ENCODE data around the gene VWDE. TPM values are rescaled to one million over a fixed set of nuclear protein-coding genes. Genes with fewer than 3 reads are reported as not detected.

VWDE gene
- total and polyA plus RNA-seq, 10 donors = 0.13 to 0.97 (median 0.60) TPM; not detected in 3

DNA sequence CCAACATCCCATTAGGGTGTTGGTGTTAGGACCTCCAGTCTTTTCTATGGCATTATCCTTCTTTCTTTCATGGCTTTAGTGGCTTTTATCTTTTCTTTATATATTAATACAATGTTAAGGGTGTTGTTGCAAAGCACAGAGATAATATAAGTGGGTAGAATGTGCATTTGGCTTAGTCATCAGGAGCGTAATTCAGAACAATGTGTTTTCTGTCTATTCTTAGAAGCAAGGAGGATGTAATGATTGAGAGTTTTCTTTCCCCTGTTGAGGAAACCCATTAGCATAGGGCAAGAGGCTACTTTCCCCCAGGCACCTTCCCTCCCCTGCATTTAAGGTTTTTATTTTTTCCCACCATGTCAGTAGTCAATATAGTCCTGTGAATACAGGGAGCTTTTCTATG lies 112.9 kb downstream of the VWDE start:
- WGBS, 5 donors = 76 to 94% (median 89%) methylated on average over 1 of the region's 1 CpG
- Histone ChIP-seq H3K4me3 (no peak overlapping the region), H3K9me3 (peaks cover 0 to 33% (median 27%) of the 10 kb centered on the region in 8 donors), H3K27me3 (replicated peaks in 1 of 7) (peaks cover 0 to 5% (median 0%) of the 10 kb centered on the region in 7 donors), H3K27ac (no peak overlapping the region), H3K4me1 (no peaks in the 10 kb centered on the region), H3K36me3 (no peaks in the 10 kb centered on the region)
- DNase-seq = no peak
- intact Hi-C loops (cut with DNase I; ENCODE audit: low total_unique reads) = no loop called here
- TF ChIP-seq, protein P1, sequence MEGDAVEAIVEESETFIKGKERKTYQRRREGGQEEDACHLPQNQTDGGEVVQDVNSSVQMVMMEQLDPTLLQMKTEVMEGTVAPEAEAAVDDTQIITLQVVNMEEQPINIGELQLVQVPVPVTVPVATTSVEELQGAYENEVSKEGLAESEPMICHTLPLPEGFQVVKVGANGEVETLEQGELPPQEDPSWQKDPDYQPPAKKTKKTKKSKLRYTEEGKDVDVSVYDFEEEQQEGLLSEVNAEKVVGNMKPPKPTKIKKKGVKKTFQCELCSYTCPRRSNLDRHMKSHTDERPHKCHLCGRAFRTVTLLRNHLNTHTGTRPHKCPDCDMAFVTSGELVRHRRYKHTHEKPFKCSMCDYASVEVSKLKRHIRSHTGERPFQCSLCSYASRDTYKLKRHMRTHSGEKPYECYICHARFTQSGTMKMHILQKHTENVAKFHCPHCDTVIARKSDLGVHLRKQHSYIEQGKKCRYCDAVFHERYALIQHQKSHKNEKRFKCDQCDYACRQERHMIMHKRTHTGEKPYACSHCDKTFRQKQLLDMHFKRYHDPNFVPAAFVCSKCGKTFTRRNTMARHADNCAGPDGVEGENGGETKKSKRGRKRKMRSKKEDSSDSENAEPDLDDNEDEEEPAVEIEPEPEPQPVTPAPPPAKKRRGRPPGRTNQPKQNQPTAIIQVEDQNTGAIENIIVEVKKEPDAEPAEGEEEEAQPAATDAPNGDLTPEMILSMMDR (IDR thresholded peaks at IDR 0.05 in 8 of 11, conservative IDR thresholded peaks at IDR 0.05 in 3 of 11) = no peak
- TF ChIP-seq POLR2AphosphoS5 (IDR thresholded peaks at IDR 0.05) = no peak
- no peak for TF ChIP-seq POLR2A (IDR thresholded peaks at IDR 0.05)

DNA sequence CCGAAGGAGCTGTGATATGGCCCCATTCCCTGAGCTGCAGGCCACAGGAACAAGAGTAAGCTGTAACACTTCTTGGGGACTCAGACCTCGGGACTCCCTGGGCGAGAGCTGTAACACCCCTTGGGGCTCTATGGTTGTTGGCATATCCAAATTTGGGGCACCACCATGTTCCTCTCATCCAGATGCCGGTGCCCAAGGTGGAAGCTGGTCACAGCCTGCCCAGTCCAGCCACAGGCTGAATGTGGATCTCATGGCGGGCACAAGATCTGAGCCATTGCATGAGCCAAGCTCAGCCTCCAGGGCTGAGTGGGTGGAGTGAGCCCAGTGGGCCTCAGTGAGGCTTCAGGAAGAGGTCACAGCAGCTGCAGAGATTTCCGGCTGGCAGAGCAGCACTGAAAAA lies 113.7 kb downstream of the VWDE start:
- Histone ChIP-seq H3K27ac (no peak overlapping the region), H3K36me3 (no peaks in the 10 kb centered on the region), H3K4me1 (no peaks in the 10 kb centered on the region), H3K27me3 (replicated peaks in 1 of 7) (peaks cover 0 to 5% (median 0%) of the 10 kb centered on the region in 7 donors), H3K4me3 (no peak overlapping the region), H3K9me3 (peaks cover 0 to 33% (median 27%) of the 10 kb centered on the region in 8 donors)
- no peak for DNase-seq
- intact Hi-C loops (cut with DNase I; ENCODE audit: low total_unique reads) = no loop called here
- no peak for TF ChIP-seq POLR2AphosphoS5 (IDR thresholded peaks at IDR 0.05)
- TF ChIP-seq POLR2A (IDR thresholded peaks at IDR 0.05) = no peak
- TF ChIP-seq, protein P1 (IDR thresholded peaks at IDR 0.05 in 8 of 11, conservative IDR thresholded peaks at IDR 0.05 in 3 of 11) = no peak
- WGBS, 5 donors = 68 to 88% (median 77%) methylated on average over 5 to 6 of the region's 6 CpGs

DNA sequence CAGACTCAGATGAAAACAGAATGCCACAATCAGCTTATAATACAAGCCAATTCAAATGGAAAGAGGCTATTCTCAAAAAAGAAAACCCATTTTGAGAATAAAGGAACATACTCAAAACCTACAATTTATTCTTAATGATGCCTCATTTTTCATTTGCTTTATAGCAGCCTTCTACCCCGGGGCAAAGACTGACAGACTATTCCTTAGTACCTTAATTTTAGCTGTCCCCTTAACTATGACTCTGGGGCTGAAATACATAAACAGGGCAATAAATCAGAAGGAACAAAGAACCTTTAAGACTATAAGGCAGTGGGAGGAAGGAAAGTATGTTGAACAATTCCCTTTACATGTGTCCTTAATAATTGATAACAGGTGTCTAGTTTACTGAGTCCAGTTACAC lies 115.8 kb downstream of the VWDE start:
- peaks cover 0 to 5% (median 0%) of the 10 kb centered on the region in 7 donors for H3K27me3 ChIP-seq (replicated peaks in 1 of 7)
- intact Hi-C loops (cut with DNase I; ENCODE audit: low total_unique reads) = no loop called here
- no peaks in the 10 kb centered on the region for H3K36me3 ChIP-seq
- H3K9me3 ChIP-seq = peaks cover 0 to 33% (median 27%) of the 10 kb centered on the region in 8 donors
- no peak overlapping the region for H3K27ac ChIP-seq
- 11 to 35% (median 22%) methylated on average over 1 of the region's 1 CpG for WGBS, 5 donors
- no peaks in the 10 kb centered on the region for H3K4me1 ChIP-seq
- no peak for DNase-seq
- TF ChIP-seq POLR2A (IDR thresholded peaks at IDR 0.05) = no peak
- TF ChIP-seq POLR2AphosphoS5 (IDR thresholded peaks at IDR 0.05) = no peak
- no peak overlapping the region for H3K4me3 ChIP-seq

DNA sequence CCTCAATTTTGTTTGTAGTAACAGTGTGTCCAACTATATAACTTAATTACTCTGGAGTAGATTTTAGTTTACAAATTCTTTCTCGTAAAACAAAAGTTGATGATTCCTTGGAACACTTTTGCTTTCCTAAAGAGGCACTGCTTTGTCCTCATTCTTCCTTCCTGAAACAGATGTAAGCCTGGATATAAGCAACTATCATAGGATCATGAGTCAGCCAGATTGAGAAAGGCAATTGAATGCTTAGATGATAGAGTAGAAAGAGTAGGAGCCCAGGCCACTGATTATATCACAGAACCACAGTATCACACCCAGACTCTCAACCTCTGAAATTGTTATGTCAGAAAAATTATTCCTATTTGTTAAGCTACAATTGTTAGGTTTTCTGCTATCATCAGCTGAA lies 122.6 kb downstream of the VWDE start:
- H3K9me3 ChIP-seq = peaks cover 0 to 20% (median 15%) of the 10 kb centered on the region in 8 donors
- TF ChIP-seq POLR2A (IDR thresholded peaks at IDR 0.05) (no peak), POLR2AphosphoS5 (IDR thresholded peaks at IDR 0.05) (no peak)
- TF ChIP-seq, protein P1 (IDR thresholded peaks at IDR 0.05 in 8 of 11, conservative IDR thresholded peaks at IDR 0.05 in 3 of 11) = no peak
- peaks cover 0 to 5% (median 0%) of the 10 kb centered on the region in 7 donors for H3K27me3 ChIP-seq (replicated peaks in 1 of 7)
- no peak overlapping the region for H3K4me3 ChIP-seq
- no peaks in the 10 kb centered on the region for H3K36me3 ChIP-seq
- DNase-seq = no peak
- H3K27ac ChIP-seq = no peak overlapping the region
- no peaks in the 10 kb centered on the region for H3K4me1 ChIP-seq
- intact Hi-C loops (cut with DNase I; ENCODE audit: low total_unique reads) = no loop called here
- 62 to 87% (median 75%) methylated on average over 1 of the region's 1 CpG for WGBS, 5 donors

Other genes starting within 250 kb of the VWDE start
- 10 to 100 TPM; 25.7 to 58.2 (median 40.0) TPM for gene TMEM106B, start 192.6 kb downstream of the VWDE start, total RNA-seq
- 1 to 10 TPM; 6.6 to 8.9 (median 7.2) TPM for gene TMEM106B, start 192.6 kb downstream of the VWDE start, polyA plus RNA-seq
- 1 to 10 TPM in 1 of 7 donors, under 1 TPM in 5, not detected in 1; 0.07 to 1.4 (median 0.30) TPM for gene SCIN, start 166.9 kb upstream of the VWDE start, total RNA-seq
- under 1 TPM; 0.11 to 0.42 (median 0.15) TPM for gene SCIN, start 166.9 kb upstream of the VWDE start, polyA plus RNA-seq